H1 (cell line): ENCODE measurements around the gene DDX5. TPM values are rescaled to one million over a fixed set of nuclear protein-coding genes. Genes with fewer than 3 reads are reported as not detected.

Experiments used
- CTCF ChIA-PET: fragments of 300-600 bp; sonication (Branson Sonifier 250); formaldehyde crosslinking; loops from one replicate; lab custom pipeline; 2021; ENCODE audit not compliant: partially characterized antibody; lab: Charles Lee
- POLR2A ChIA-PET: fragments of 300-600 bp; sonication (Branson Sonifier 250); formaldehyde crosslinking; loops from one replicate; lab custom pipeline; 2021; ENCODE audit warnings: inconsistent platforms; ENCODE audit not compliant: partially characterized antibody; lab: Charles Lee
- DNase-seq, 2 experiments: peaks; one replicate each; pipeline versions ENCODE4 v3.0.0 to v3.0.0-alpha.2; 2010 to 2022; ENCODE audit warnings: low spot score in 2 of 2, low read depth in 1 of 2, mixed read lengths in 1 of 2
- FAIRE-seq: peaks from 2 replicates; lab custom pipeline; 2011; peaks lifted over from hg19 to GRCh38; lab: Jason Lieb, UNC
- H2AFZ ChIP-seq: 2 replicates; pipeline ENCODE4 v1.8.1; 2012; ENCODE audit warnings: low read length, inconsistent platforms
- H2AK5ac ChIP-seq: 2 replicates; pipeline ENCODE4 v1.6.1; 2013; ENCODE audit warnings: low read depth, low read length
- H2BK120ac ChIP-seq: replicated peaks from 2 replicates; pipeline ENCODE3; 2013; ENCODE audit warnings: low read depth, low read length, inconsistent platforms
- H2BK12ac ChIP-seq: 2 replicates; pipeline ENCODE4 v1.6.1; 2013; ENCODE audit warnings: low read depth, low read length
- H2BK15ac ChIP-seq: 2 replicates; pipeline ENCODE4 v1.6.1; 2013; ENCODE audit warnings: low read length
- H2BK20ac ChIP-seq: 2 replicates; pipeline ENCODE4 v1.6.1; 2013; ENCODE audit warnings: low read length
- H2BK5ac ChIP-seq: 2 replicates; pipeline ENCODE4 v1.6.1; 2013; ENCODE audit warnings: low read depth, low read length
- H3K14ac ChIP-seq: 2 replicates; pipeline ENCODE4 v1.6.1; 2013; ENCODE audit warnings: inconsistent platforms; ENCODE audit not compliant: insufficient read length
- H3K18ac ChIP-seq: 2 replicates; pipeline ENCODE4 v1.6.1; 2013; ENCODE audit warnings: low read length; ENCODE audit errors: extremely low read depth
- H3K23ac ChIP-seq: 2 replicates; pipeline ENCODE4 v1.6.1; 2013; ENCODE audit warnings: inconsistent platforms; ENCODE audit not compliant: insufficient read length
- H3K23me2 ChIP-seq: 2 replicates; pipeline ENCODE4 v1.6.1; 2013; ENCODE audit warnings: low read depth, low read length
- H3K27ac ChIP-seq: 2 replicates; pipeline ENCODE4 v1.6.1; 2011; ENCODE audit warnings: low read depth, low read length, inconsistent platforms
- H3K27me3 ChIP-seq, 4 experiments: replicated peaks in 1 of 4; 1 replicate in 1 of 4; 2 replicates in 3 of 4; pipeline versions ENCODE4 v1.6.1 to v1.8.1; 2011 to 2013; ENCODE audit warnings: low read length in 3 of 4, mild to moderate bottlenecking in 3 of 4, inconsistent platforms in 2 of 4, mixed read lengths in 2 of 4, moderate library complexity in 1 of 4; ENCODE audit not compliant: control insufficient read depth in 3 of 4, insufficient read depth in 3 of 4; ENCODE audit errors: extremely low read depth in 1 of 4
- H3K36me3 ChIP-seq, 4 experiments: 2 replicates each; pipeline versions ENCODE4 v1.6.1 to v1.8.1; 2011 to 2013; ENCODE audit warnings: mild to moderate bottlenecking in 4 of 4, low read length in 3 of 4, moderate library complexity in 2 of 4, control low read depth in 1 of 4, inconsistent platforms in 1 of 4; ENCODE audit not compliant: insufficient read depth in 4 of 4, control insufficient read depth in 2 of 4
- H3K4ac ChIP-seq: replicated peaks from 2 replicates; pipeline ENCODE3; 2013; ENCODE audit warnings: low read length, low read depth, mixed read lengths, inconsistent platforms; ENCODE audit not compliant: insufficient read length
- H3K4me1 ChIP-seq, 4 experiments: replicated peaks in 1 of 4; 1 replicate in 1 of 4; 2 replicates in 3 of 4; pipeline versions ENCODE4 v1.6.1 to v1.8.1; 2011 to 2013; ENCODE audit warnings: low read length in 3 of 4, inconsistent platforms in 2 of 4, mixed read lengths in 1 of 4; ENCODE audit not compliant: insufficient read depth in 4 of 4, control insufficient read depth in 3 of 4
- H3K4me2 ChIP-seq, 2 experiments: 2 replicates each; pipeline versions ENCODE4 v1.6.1 to v1.8.1; 2011 to 2013; ENCODE audit warnings: low read depth in 2 of 2, low read length in 2 of 2, control low read depth in 1 of 2, inconsistent platforms in 1 of 2, mild to moderate bottlenecking in 1 of 2; ENCODE audit not compliant: insufficient read depth in 1 of 2
- H3K4me3 ChIP-seq, 4 experiments: fragments of 200-600, 300-600 bp in 1 of 4; sonication (generic), shearing (Covaris generic), sonication (Bioruptor Twin) in 1 of 4; 2 replicates each; pipeline versions ENCODE4 v1.5.1 to v1.8.1; 2011 to 2016; ENCODE audit warnings: low read length in 4 of 4, low read depth in 3 of 4, control low read depth in 2 of 4, inconsistent platforms in 2 of 4, mild to moderate bottlenecking in 2 of 4, mixed read lengths in 1 of 4, moderate library complexity in 1 of 4; ENCODE audit not compliant: insufficient read depth in 2 of 4; ENCODE audit errors: extremely low read depth in 1 of 4
- H3K56ac ChIP-seq: replicated peaks from 2 replicates; pipeline ENCODE3; 2013; ENCODE audit warnings: low read depth, mild to moderate bottlenecking, mixed read lengths, low read length, inconsistent platforms; ENCODE audit not compliant: insufficient read length
- H3K79me1 ChIP-seq: 2 replicates; pipeline ENCODE4 v1.6.1; 2013; ENCODE audit warnings: low read depth, low read length, control low read depth
- H3K79me2 ChIP-seq, 2 experiments: 2 replicates each; pipeline versions ENCODE4 v1.6.1 to v1.8.1; 2012 to 2013; ENCODE audit warnings: low read length in 2 of 2, mild to moderate bottlenecking in 2 of 2, inconsistent platforms in 1 of 2; ENCODE audit not compliant: insufficient read depth in 2 of 2, control insufficient read depth in 1 of 2
- H3K9ac ChIP-seq, 4 experiments: replicated peaks in 1 of 4; 1 replicate in 1 of 4; 2 replicates in 3 of 4; pipeline versions ENCODE4 v1.6.1 to v1.8.1; 2011 to 2013; ENCODE audit warnings: low read depth in 3 of 4, low read length in 3 of 4, control low read depth in 2 of 4, mild to moderate bottlenecking in 2 of 4, moderate library complexity in 2 of 4, inconsistent platforms in 1 of 4; ENCODE audit errors: extremely low read depth in 1 of 4
- H3K9me3 ChIP-seq, 2 experiments: 2 replicates each; pipeline versions ENCODE4 v1.6.1 to v1.8.1; 2012 to 2013; ENCODE audit warnings: mild to moderate bottlenecking in 2 of 2, moderate library complexity in 2 of 2, control low read depth in 1 of 2, inconsistent platforms in 1 of 2, low read depth in 1 of 2, low read length in 1 of 2, mixed read lengths in 1 of 2; ENCODE audit not compliant: insufficient read depth in 2 of 2
- H4K20me1 ChIP-seq, 2 experiments: replicated peaks in 1 of 2; 2 replicates each; pipeline versions ENCODE3 to v1.8.1; 2011 to 2013; ENCODE audit warnings: inconsistent platforms in 2 of 2, low read length in 2 of 2, mild to moderate bottlenecking in 1 of 2; ENCODE audit not compliant: insufficient read depth in 2 of 2, control insufficient read depth in 1 of 2
- H4K5ac ChIP-seq: 2 replicates; pipeline ENCODE4 v1.6.1; 2013; ENCODE audit warnings: low read length, low read depth, mixed read lengths, inconsistent platforms; ENCODE audit not compliant: insufficient read length
- H4K8ac ChIP-seq: 2 replicates; pipeline ENCODE4 v1.8.0; 2013; ENCODE audit warnings: mild to moderate bottlenecking, moderate library complexity, low read length, inconsistent platforms; ENCODE audit not compliant: insufficient read depth; ENCODE audit errors: extremely low read depth
- H4K91ac ChIP-seq: replicated peaks from 2 replicates; pipeline ENCODE3; 2013; ENCODE audit warnings: low read length, mixed read lengths, inconsistent platforms; ENCODE audit not compliant: insufficient read length
- MAFK ChIP-seq: IDR thresholded peaks from 2 replicates; pipeline ENCODE4 v1.6.1; 2012; ENCODE audit warnings: low read depth, mild to moderate bottlenecking, improper control_type of control experiment, low read length
- PHF8 ChIP-seq: fragments of 200-600 bp; sonication (generic); conservative IDR thresholded peaks from 2 replicates; pipeline ENCODE4 v1.7.1; 2012; ENCODE audit warnings: low read depth, mild to moderate bottlenecking, inconsistent platforms, low read length, moderate library complexity
- POLR2A ChIP-seq, 2 experiments: IDR thresholded peaks; 1 replicate in 1 of 2; 2 replicates in 1 of 2; pipeline ENCODE4 v1.6.1; 2011; ENCODE audit warnings: low read depth in 2 of 2, low read length in 2 of 2, mild to moderate bottlenecking in 2 of 2; ENCODE audit errors: control extremely low read depth in 1 of 2
- WGBS, 2 experiments: shearing (Covaris generic) in 1 of 2; methylation state at CpG; one replicate each; pipeline versions ENCODE4 v1.1.6 to v1.1.7; 2013 to 2015; ENCODE audit warnings: low lambda C conversion rate in 2 of 2, mixed read lengths in 2 of 2, inconsistent platforms in 1 of 2, low coverage in 1 of 2, missing lambda C conversion rate in 1 of 2; ENCODE audit not compliant: insufficient replicate concordance in 2 of 2, insufficient coverage in 1 of 2, insufficient read length in 1 of 2; ENCODE audit errors: extremely low coverage in 1 of 2, missing lambda C conversion rate in 1 of 2; 5-methylcytosine and 5-hydroxymethylcytosine counted together
- polyA plus RNA-seq, 7 experiments: library from polyadenylated mRNA; depleted of rRNA in 3 of 7; stranded (reverse) in 5 of 7; unstranded in 2 of 7; fragments of >200 nt in 5 of 7; fragments of 200-250 nt in 2 of 7; gene quantifications; 1 replicate in 5 of 7; 2 replicates in 1 of 7; 4 replicates in 1 of 7; pipeline versions ENCODE4 v1.2.1 to v1.2.3, GENCODE V29; 2011 to 2013; ENCODE audit warnings: missing spikeins in 2 of 7, mixed read lengths in 2 of 7
- total RNA-seq: library from RNA; stranded (reverse); fragmentation: NEBNext Ultra II Directional; extraction: Animal tissue kit (Norgen Biotek cat#: 25700); gene quantifications from 2 replicates; pipeline ENCODE4 v1.2.1, GENCODE V29; 2021

DDX5 gene
- total and polyA plus RNA-seq, 2 of the 8 experiments (the other 6 are each of a cell fraction or from before 2014, with no cell fraction given): 572 to 591 TPM

GRCh38 chr17:64502809-64503208 is 3.3 kb downstream of the DDX5 start:
- Histone ChIP-seq H3K79me2 (peaks cover 25 to 70% of the 10 kb centered on the region in 2 experiments), H2BK20ac (no peak overlapping the region), H3K4me2 (no peak overlapping the region), H2BK120ac (no peak overlapping the region), H2BK12ac (no peak overlapping the region), H3K4me3 (no peak overlapping the region), H3K4ac (no peak overlapping the region), H3K27me3 (no peaks in the 10 kb centered on the region), H3K23me2 (peaks cover 4% of the 10 kb centered on the region; the same call in 1 of the 2 replicates), H3K14ac (no peak overlapping the region), H2BK15ac (no peak overlapping the region), H4K20me1 (peaks cover 16 to 27% of the 10 kb centered on the region in 2 experiments), H4K5ac (no peak overlapping the region), H3K18ac (no peak overlapping the region), H3K9ac (no peak overlapping the region), H3K79me1 (no peaks in the 10 kb centered on the region; the same call in 1 of the 2 replicates), H2BK5ac (no peak overlapping the region), H2AFZ (no peak overlapping the region), H3K9me3 (no peaks in the 10 kb centered on the region), H3K4me1 (peaks cover 0 to 7% (median 3%) of the 10 kb centered on the region in 4 experiments; a peak in 5 of 7 replicates), H3K23ac (no peak overlapping the region), H3K36me3 (peaks cover 47 to 74% (median 55%) of the 10 kb centered on the region in 4 experiments), H4K91ac (no peak overlapping the region), H4K8ac (no peak overlapping the region; the same call in 1 of the 2 replicates), H3K56ac (no peak overlapping the region), H2AK5ac (no peak overlapping the region), H3K27ac (no peak overlapping the region)
- ChIA-PET CTCF (interaction anchor here (0.6 to 2.2 kb wide), 4 partner anchors 11 to 699 kb away, joined by 3 to 8 read pairs (median 4); no protein-coding TSS in a partner anchor), POLR2A (interaction anchor here (0.6 to 7.2 kb wide), 11 partner anchors 8 to 357 kb away, joined by 3 to 320 read pairs (median 4); partner anchors contain the start of gene POLG2)
- WGBS, 2 experiments: 94% methylated on average over 2 of the region's 2 CpGs; no CpG with 5 or more reads in 1 of the 2 experiments
- FAIRE-seq (no peak), DNase-seq (no peak)
- TF ChIP-seq MAFK (no peak), PHF8 (no peak), POLR2A (IDR thresholded peaks at IDR 0.05; ENCODE audit: control extremely low read depth in 1 of 2, low read depth in 2 of 2, low read length in 2 of 2) (peak in 1 of 2 experiments; percentile 67; a peak in 2 of 3 replicates)
